ENCODE measurements around the gene ALG1. TPM values are rescaled to one million over a fixed set of nuclear protein-coding genes. Genes with fewer than 3 reads are reported as not detected.
"Not testable (repeated sequence)": the region's sequence is repeated elsewhere in the genome, so short reads cannot be mapped to it uniquely, and the experiment has no call there.

Gene ALG1
- total RNA-seq, 1 experiment from 2014 or later = 13.1 TPM

GRCh38 chr16:5098221-5099159 lies 26.8 kb downstream of the ALG1 start:
- peak; percentile 54 for DNase-seq (ENCODE audit: low read depth)

DNA sequence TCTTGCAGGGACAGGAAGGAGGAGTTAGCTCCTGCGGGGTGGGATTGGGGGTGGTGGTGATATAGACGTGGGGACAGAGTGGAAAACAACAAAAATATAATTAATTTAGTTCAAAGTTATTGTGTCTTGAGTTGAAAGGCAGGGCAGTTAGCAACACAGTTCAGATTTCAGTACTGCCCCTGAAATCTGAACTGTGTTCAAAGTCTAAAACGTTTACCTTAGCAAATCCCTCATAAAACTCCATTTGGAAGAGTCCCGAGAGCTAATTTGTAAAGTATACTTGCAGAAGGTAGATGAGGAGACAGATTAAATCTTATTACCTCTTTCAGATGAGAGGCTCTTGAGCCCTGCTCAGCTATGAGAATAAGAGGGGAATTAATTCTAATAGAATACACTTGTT lies 27.5 kb downstream of the ALG1 start:
- DNase-seq (ENCODE audit: low read depth) = not testable (repeated sequence)

- not testable (repeated sequence) for DNase-seq (ENCODE audit: low read depth)
These were observed 31.8 kb downstream of the ALG1 start for GRCh38 chr16:5103296-5104032.

DNA sequence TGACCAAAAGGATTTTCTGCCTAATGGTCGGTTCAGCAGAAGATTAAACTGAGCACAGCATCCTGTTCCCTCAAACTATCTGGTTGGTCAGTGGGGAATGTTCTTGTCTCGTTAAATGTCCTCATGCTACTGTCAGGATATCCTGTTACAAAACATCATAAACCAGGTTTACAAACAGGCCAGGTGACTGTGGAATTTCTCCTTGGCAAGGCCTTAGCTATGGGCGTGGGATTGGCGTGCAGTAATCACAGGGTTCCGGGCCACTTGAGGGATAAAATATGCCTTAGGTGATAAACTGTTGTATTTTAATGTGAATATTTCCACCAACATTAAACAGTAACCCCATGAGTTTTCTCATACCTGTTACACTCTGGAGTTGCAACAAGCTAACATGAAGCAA lies 33.4 kb downstream of the ALG1 start:
- DNase-seq (ENCODE audit: low read depth) = not testable (repeated sequence)

GRCh38 chr16:5108505-5109158 lies 37.0 kb downstream of the ALG1 start:
- no peak for DNase-seq (ENCODE audit: low read depth)

DNA sequence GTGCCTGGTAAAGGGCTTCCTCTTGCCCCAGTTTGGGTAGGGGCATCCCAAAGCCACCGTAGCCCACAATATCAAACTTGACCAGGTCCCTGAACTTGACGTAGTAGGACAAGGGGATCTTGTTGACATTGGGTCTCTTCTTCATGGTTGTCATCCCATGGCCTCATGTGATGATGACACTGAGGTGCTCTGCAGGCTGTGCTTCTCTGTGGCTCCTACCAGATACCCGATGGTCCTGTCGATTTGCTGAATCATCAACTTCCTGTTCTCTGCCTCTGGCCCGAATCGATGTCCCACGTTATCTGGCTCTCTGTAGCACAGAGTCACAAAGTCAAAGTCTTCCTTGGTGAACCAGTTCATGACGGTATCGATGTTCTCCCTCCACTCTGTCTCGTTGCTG lies 39.3 kb downstream of the ALG1 start:
- not testable (repeated sequence) for DNase-seq (ENCODE audit: low read depth)

GRCh38 chr16:5116780-5117295 lies 45.2 kb downstream of the ALG1 start:
- DNase-seq (ENCODE audit: low read depth) = not testable (repeated sequence)

DNA sequence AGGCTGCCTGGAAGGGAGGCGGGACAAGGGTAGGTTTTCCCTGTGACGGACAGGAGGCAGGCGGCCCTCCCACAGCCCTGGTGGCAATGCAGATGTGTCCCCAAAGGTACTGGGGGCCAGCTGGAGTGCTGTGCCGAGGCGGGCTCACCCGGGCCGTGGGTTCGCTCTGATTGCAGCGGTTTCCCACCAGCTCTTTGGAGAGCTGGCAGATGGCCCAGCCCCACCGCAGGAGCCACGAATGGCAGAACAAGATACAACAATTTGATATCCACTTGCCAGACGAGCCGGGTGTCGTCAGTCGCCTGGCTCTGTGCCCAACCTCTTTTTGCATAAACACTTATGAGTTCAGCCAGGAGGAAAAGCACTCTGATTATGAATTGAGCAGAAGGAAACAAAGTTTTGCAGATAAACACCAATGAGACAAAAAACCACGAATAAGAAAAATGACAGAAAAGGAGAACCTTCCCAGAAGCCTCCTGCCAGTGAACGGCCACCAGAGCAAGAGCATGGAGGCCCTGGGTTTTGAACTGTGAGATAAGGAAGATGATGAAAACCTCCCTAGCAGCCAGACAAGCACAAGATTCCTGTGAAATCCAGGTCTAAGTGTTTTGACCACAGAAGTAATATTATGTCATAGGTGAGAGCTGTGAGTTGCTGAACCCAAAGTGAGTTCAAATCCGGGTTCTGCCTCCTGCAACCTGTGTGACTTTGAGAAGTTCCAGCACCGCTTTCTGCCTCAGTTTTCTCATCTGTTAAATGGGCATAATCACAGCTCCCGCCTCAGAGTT lies 45.9 kb downstream of the ALG1 start:
- DNase-seq (ENCODE audit: low read depth) = peak; percentile 57

DNA sequence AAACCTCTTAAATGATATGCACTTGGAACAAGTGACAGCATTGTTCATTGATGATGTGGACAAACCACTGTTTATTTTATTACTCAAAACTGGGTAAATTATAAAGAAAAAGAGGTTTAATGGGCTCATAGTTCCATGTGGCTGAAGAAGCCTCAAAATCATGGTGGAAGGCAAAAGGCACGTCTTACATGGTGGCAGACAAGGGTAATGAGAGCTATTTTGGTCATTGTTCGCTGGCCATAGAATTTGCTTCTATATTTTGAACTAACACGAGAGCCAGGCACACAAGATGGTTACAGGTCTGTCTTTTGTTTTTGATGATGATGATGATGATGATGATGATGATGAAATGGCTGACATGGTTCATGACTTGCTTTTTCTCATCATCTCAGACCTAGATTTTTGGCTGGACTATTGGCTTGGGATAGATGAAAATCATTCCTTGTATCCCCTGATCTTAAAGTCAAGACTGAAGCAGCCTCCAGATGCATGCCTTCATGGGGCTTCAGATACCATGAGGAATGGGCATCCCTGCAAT lies 59.9 kb downstream of the ALG1 start:
- DNase-seq (ENCODE audit: low read depth) = not testable (repeated sequence)

DNA sequence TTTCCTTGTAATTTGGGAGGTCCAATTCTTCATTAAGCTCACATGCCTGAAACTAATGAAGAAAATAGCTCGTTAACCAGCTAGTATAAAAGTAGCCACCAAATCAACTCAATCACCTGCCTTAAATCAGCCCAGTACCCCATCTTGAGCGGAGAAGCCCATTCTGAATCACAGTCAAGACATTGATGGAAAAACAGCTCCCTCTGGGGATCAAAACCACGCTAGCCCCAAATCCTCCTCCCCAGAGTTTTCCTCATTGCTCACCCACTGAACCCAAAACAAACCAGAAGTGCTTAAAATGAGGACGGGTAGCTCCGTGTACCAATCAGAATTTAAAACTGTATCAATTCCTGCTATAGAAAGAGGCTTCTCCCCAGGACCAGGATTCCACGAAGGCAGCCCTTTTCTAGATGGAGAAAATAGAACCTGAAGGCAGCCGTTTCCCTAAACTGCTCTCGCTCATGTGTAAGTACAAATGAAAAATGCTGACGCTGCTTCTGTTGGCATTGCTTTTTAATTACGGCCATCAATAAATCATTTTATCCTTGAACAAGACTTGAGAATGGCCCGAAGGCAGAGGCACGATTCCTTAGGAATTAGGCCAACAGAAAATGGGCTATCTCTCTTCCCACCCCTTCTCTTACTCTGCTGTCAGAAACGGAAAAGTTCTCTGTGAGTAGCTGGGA lies 61.4 kb downstream of the ALG1 start:
- DNase-seq (ENCODE audit: low read depth) = not testable (repeated sequence)

GRCh38 chr16:5134739-5135452 lies 63.3 kb downstream of the ALG1 start:
- not testable (repeated sequence) for DNase-seq (ENCODE audit: low read depth)

Other genes with a start within 250 kb of the ALG1 start
- gene GLYR1, start 224.6 kb upstream of the ALG1 start, total RNA-seq (2014; rRNA removed; shearing (Covaris generic)) = 17.8 and 21.4 TPM in 2 replicates
- gene UBN1, start 224.4 kb upstream of the ALG1 start, total RNA-seq (2014; rRNA removed; shearing (Covaris generic)) = 16.5 and 19.7 TPM in 2 replicates
- gene PPL, start 134.7 kb upstream of the ALG1 start, total RNA-seq (2014; rRNA removed; shearing (Covaris generic)) = 0.12 and 0.20 TPM in 2 replicates
- not detected in 2 replicates for gene SEC14L5, start 113.5 kb upstream of the ALG1 start, total RNA-seq (2014; rRNA removed; shearing (Covaris generic))
- gene NAGPA, start 37.9 kb upstream of the ALG1 start, total RNA-seq (2014; rRNA removed; shearing (Covaris generic)) = 11.8 and 13.9 TPM in 2 replicates
- not detected in 2 replicates for gene C16orf89, start 5.9 kb upstream of the ALG1 start, total RNA-seq (2014; rRNA removed; shearing (Covaris generic))
- 7.4 and 10.7 TPM in 2 replicates for gene EEF2KMT, start 26.0 kb downstream of the ALG1 start, total RNA-seq (2014; rRNA removed; shearing (Covaris generic))